Hepatocyte (in vitro differentiated cells): Measurements from ENCODE around the gene FADS6.

Source experiments
- EZH2 ChIP-seq: fragments of 200-600 bp; sonication (generic); IDR thresholded peaks from 2 replicates; pipeline ENCODE4 v1.6.1; 2016; ENCODE audit warnings: antibody characterized with exemption, mild to moderate bottlenecking, borderline replicate concordance
- TF ChIP-seq, protein P1 (sequence below): fragments of 200-600 bp; sonication (generic); IDR thresholded peaks from 2 replicates; pipeline ENCODE4 v1.5.1; 2016; ENCODE audit warnings: antibody characterized with exemption, mild to moderate bottlenecking; ENCODE audit not compliant: poor library complexity

GRCh38 chr17:74941128-74941725, 47.8 kb upstream of the FADS6 start:
- no peak for TF ChIP-seq EZH2
- TF ChIP-seq, protein P1, sequence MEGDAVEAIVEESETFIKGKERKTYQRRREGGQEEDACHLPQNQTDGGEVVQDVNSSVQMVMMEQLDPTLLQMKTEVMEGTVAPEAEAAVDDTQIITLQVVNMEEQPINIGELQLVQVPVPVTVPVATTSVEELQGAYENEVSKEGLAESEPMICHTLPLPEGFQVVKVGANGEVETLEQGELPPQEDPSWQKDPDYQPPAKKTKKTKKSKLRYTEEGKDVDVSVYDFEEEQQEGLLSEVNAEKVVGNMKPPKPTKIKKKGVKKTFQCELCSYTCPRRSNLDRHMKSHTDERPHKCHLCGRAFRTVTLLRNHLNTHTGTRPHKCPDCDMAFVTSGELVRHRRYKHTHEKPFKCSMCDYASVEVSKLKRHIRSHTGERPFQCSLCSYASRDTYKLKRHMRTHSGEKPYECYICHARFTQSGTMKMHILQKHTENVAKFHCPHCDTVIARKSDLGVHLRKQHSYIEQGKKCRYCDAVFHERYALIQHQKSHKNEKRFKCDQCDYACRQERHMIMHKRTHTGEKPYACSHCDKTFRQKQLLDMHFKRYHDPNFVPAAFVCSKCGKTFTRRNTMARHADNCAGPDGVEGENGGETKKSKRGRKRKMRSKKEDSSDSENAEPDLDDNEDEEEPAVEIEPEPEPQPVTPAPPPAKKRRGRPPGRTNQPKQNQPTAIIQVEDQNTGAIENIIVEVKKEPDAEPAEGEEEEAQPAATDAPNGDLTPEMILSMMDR, result no peak
